HG02885 (cell line): Measurements from ENCODE around the gene ESPN.
"Not testable (repeated sequence)": the region's sequence is repeated elsewhere in the genome, so short reads cannot be mapped to it uniquely, and the experiment has no call there.

Experiments used
- ATAC-seq: cut with Tn5 transposase; IDR thresholded peaks from one replicate; pipeline ENCODE4 v1.9.1; 2021; ENCODE audit warnings: mild to moderate bottlenecking; ENCODE audit not compliant: unreplicated experiment, poor library complexity

Gene ESPN

GRCh38 chr1:6491966-6492365 lies 67.4 kb downstream of the ESPN start:
- ATAC-seq, result no peak

DNA sequence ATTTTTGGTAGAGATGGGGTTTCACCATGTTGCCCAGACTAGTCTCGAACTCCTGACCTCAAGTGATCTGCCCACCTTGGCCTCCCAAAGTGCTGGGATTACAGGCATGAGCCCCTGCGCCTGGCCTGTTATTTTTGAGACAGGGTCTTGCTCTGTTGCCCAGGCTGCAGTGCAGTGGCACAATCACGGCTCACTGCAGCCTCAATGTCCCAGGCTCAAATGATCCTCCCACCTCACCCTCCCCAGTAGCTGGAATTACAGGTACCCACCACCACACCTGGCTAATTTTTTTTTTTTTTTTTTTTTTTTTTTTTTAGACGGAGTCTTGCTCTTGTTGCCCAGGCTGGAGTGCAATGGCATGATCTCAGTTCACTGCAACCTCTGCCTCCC lies 69.3 kb downstream of the ESPN start:
- ATAC-seq, result not testable (repeated sequence)

DNA sequence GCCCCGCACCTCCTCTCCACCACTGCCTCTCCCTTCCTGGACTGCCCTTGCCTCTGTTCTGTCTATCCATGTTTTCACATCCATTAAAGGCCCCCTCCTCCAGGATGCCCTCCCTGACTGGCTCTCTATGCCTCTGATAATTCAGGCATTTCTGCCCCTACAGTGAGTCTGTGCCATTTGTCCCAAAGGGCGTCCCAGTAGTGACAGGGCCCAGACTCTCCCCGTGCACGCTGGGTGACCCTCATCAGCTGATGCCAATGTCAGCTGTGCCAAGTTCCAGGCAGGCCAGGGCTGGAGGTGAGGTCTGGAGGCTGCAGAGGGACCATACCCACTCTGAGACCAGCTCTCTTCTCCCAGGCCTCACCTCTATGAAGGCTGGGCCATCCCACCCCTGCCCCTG lies 70.1 kb downstream of the ESPN start:
- no peak for ATAC-seq

- no peak for ATAC-seq
Observed at GRCh38 chr1:6495041-6495441, 70.5 kb downstream of the ESPN start.

DNA sequence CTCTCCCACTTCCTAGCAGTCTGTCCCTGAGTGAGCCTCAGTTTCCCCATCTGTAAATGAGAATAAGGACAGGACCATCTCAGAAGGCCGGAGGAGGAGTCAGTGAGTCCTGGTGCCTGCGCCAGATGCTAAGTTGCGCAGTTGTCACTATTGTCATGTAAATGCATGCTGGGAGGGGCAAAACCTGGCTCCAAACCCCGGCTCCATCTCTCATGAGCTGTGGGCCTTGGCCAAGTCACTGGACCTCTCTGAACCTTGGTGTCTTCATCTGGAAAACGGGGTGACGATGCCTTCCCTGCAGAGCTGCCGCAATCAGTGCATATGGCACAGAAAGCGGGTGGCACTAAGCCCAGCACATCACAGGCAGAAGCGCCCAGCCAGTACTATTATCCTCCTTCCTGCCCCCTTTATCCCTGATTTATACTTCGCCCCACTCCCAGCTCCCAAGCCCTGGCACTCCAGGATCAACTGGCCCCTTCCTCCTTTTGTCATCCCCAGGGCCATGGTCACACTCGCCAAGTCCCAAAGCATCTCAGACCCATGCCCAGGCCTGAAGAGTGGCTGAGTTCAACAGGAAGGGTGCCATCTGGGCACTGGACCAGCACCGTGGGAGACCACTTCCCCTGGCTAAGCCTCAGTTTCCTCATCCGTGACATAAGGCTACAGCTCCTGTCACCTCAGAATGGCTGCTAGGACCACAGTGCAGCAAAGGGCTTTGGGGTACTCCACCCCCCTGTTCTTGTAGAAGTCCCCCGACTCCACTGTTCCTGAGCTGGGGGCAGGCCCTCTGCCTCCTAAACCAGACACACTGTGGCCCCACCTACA lies 71.2 kb downstream of the ESPN start:
- no peak for ATAC-seq

- no peak for ATAC-seq
Observed at GRCh38 chr1:6496365-6496721, 71.8 kb downstream of the ESPN start.

DNA sequence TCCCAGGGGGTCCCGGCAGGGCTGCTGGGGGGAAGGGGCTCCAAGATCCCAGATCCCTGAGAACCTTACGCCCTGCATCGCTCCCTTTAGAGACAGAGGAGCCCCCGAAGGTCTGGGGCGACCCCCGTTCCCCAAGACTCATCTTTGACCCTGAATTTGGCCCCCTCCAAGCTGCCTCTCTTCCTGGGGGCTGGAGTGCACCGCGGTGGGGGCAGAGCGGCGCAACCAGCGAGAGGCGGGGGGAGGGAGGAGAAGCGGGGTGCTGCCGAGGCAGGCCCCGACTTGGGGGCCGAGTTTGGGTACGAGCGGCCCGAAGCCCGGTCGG lies 72.3 kb downstream of the ESPN start:
- ATAC-seq, result no peak

- no peak for ATAC-seq
Observed at GRCh38 chr1:6497215-6497866, 72.8 kb downstream of the ESPN start.

- ATAC-seq, result no peak
Observed at GRCh38 chr1:6497867-6498575, 73.4 kb downstream of the ESPN start.

- ATAC-seq, result no peak
Observed at GRCh38 chr1:6498576-6499111, 74.1 kb downstream of the ESPN start.

- no peak for ATAC-seq
Observed at GRCh38 chr1:6499296-6499695, 74.7 kb downstream of the ESPN start.

GRCh38 chr1:6500544-6501278 lies 76.1 kb downstream of the ESPN start:
- no peak for ATAC-seq

DNA sequence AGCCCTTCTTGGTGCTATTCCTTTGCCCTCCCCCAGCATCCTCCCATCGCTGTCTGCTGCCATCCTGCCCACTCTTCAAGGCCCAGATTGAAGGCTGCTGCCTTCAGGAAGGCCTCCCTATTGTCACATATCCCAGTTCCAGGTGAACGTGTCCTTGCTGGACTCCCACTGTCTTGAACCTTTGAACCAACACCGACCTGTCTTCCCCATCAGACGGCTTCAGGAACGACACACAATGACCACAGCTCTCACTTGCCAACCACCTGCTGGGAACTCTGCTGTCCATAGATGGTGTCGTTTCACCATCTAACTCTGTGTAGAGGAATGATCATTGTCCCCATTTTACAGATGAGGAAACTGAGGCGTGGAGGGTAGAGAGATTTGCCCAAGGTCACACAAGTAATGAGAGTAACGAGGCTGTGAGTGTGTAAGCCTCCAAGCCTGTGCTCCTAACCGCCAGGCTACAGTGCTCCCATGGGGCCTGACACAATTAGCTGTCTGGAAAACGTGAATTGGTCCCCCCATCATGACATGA lies 76.8 kb downstream of the ESPN start:
- ATAC-seq, result no peak

GRCh38 chr1:6502000-6502891 lies 77.7 kb downstream of the ESPN start:
- no peak for ATAC-seq

GRCh38 chr1:6503884-6504602 lies 79.5 kb downstream of the ESPN start:
- no peak for ATAC-seq

GRCh38 chr1:6504887-6505286 lies 80.3 kb downstream of the ESPN start:
- no peak for ATAC-seq

- no peak for ATAC-seq
Observed at GRCh38 chr1:6505367-6506209, 81.0 kb downstream of the ESPN start.
